Suprapubic skin (tissue), 4 donors: ENCODE measurements around the gene CD84. TPM values are rescaled to one million over a fixed set of nuclear protein-coding genes. Genes with fewer than 3 reads are reported as not detected.

Experiments used
- DNase-seq, 2 donors: peaks; one replicate each; pipeline ENCODE4 v3.0.0-alpha.2; 2019; ENCODE audit warnings: low spot score in 2 of 2
- H3K27ac ChIP-seq: fragments of 200-600 bp; sonication (generic); one replicate; pipeline ENCODE4 v1.5.1; 2019
- H3K27me3 ChIP-seq: fragments of 200-600 bp; sonication (generic); one replicate; pipeline ENCODE4 v1.5.1; 2019
- H3K36me3 ChIP-seq: fragments of 200-600 bp; sonication (generic); one replicate; pipeline ENCODE4 v1.5.1; 2019
- H3K4me1 ChIP-seq: fragments of 200-600 bp; sonication (generic); one replicate; pipeline ENCODE4 v1.5.1; 2019
- H3K4me3 ChIP-seq: fragments of 200-600 bp; sonication (generic); one replicate; pipeline ENCODE4 v1.5.1; 2019; ENCODE audit warnings: mild to moderate bottlenecking
- H3K9me3 ChIP-seq: fragments of 200-600 bp; sonication (generic); one replicate; pipeline ENCODE4 v1.5.1; 2019
- CTCF ChIP-seq, 2 donors: fragments of 200-600 bp in 1 of 2; fragments of 450-650 bp in 1 of 2; sonication (generic) in 1 of 2; IDR thresholded peaks; one replicate each; pipeline ENCODE4 v1.5.1; 2016 to 2019; ENCODE audit warnings: antibody characterized with exemption in 2 of 2, mild to moderate bottlenecking in 1 of 2, moderate library complexity in 1 of 2
- EP300 ChIP-seq: sonication (generic); formaldehyde crosslinking; IDR thresholded peaks from one replicate; pipeline ENCODE4 v1.6.1; 2017; ENCODE audit warnings: antibody characterized with exemption
- POLR2A ChIP-seq, 2 donors: fragments of 450-650 bp; IDR thresholded peaks; one replicate each; pipeline ENCODE4 v1.6.1; 2017; ENCODE audit warnings: antibody characterized with exemption in 2 of 2, mild to moderate bottlenecking in 2 of 2, moderate library complexity in 2 of 2
- POLR2AphosphoS5 ChIP-seq, 3 donors: sonication (generic); formaldehyde crosslinking; IDR thresholded peaks; one replicate each; pipeline ENCODE4 v1.6.1; 2017; ENCODE audit warnings: antibody characterized with exemption in 3 of 3
- WGBS: methylation state at CpG from one replicate; pipeline ENCODE4 v1.1.5; 2018; 5-methylcytosine and 5-hydroxymethylcytosine counted together
- total RNA-seq, 4 donors: library from RNA; depleted of rRNA; stranded (reverse); fragments of >200 nt; gene quantifications; one replicate each; pipeline ENCODE4 v1.1.0, GENCODE V29; 2016

The CD84 gene
- total RNA-seq, 4 donors from 2014 or later = 1.2 to 9.0 (median 2.3) TPM

DNA sequence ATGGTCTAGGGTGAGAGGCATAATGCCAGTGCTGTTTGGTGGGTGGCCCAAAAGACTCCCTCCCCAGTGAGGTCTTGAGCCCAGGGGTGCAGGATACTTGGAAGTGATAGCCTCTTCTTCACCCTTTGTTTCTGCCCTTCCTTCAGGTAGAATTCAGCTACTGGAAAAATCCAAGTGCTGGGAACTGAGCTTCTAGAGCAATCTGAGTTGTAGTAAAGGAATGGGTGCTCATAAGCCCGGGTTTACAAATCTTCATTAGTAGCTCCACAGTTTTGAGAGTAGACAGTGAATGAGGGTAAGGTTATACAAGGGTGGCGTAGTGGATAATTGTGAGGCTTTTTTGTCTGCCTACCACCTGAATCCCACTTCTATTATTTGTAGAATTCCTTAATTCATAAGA lies 29.2 kb upstream of the CD84 start:
- no peaks in the 10 kb centered on the region for H3K4me1 ChIP-seq

DNA sequence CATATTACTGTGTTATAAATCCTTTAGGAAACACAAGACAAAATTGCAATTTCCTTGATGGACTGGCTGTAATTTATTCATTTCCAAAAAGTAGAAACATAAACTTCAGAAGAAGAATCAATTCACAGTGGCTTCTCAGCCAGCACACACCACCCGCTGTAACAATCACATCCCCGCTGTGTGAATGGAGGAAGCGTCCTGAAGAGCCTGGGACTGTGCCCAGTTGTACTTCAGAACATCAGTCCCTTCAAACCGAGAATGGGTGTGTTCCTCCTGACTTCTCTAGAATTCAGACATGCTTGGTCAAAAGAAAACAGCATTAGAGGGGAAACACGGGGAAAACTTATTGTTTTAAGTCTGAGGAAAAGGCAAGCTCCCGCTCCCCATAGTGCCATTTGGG lies 28.8 kb upstream of the CD84 start:
- H3K9me3 ChIP-seq = no peaks in the 10 kb centered on the region
- TF ChIP-seq EP300 (no peak), POLR2AphosphoS5 (IDR thresholded peaks at IDR 0.05) (no peak), POLR2A (IDR thresholded peaks at IDR 0.05) (no peak), CTCF (IDR thresholded peaks at IDR 0.05) (no peak)
- no peak for DNase-seq
- H3K36me3 ChIP-seq = no peaks in the 10 kb centered on the region
- no peak overlapping the region for H3K27ac ChIP-seq
- WGBS = 71% methylated on average over 6 of the region's 6 CpGs
- H3K4me1 ChIP-seq = no peaks in the 10 kb centered on the region
- H3K27me3 ChIP-seq = peaks cover 6% of the 10 kb centered on the region
- H3K4me3 ChIP-seq = no peak overlapping the region

More for the DNA sequence above, 29.2 kb upstream of the CD84 start:
- Histone ChIP-seq H3K27ac (no peak overlapping the region), H3K9me3 (no peaks in the 10 kb centered on the region), H3K36me3 (no peaks in the 10 kb centered on the region), H3K27me3 (peaks cover 6% of the 10 kb centered on the region), H3K4me3 (no peak overlapping the region)
- no peak for TF ChIP-seq CTCF (IDR thresholded peaks at IDR 0.05)
- TF ChIP-seq EP300 = no peak
- no peak for TF ChIP-seq POLR2AphosphoS5 (IDR thresholded peaks at IDR 0.05)
- TF ChIP-seq POLR2A (IDR thresholded peaks at IDR 0.05) = no peak
- no peak for DNase-seq
- 45% methylated on average over 2 of the region's 2 CpGs for WGBS

DNA sequence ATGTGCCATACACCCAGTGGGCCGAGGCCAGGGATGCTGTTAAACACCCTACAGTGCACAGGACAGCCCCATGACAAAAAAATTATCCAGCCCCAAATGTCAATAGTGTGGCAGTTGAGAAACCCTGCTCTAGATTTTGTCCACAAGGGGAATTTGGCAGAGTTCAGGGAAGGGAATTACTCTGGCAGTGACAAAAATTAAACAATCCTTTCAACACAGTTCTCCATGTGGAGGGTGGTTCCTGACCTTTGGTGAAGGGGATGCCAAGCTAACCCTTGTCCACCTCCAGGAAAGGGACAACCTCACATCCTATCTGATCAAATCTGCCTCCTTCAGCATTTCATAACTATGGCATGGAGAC lies 28.4 kb upstream of the CD84 start:
- 77% methylated on average over 1 of the region's 1 CpG for WGBS
- TF ChIP-seq EP300 (no peak), POLR2AphosphoS5 (IDR thresholded peaks at IDR 0.05) (no peak)
- Histone ChIP-seq H3K4me3 (no peak overlapping the region), H3K4me1 (no peaks in the 10 kb centered on the region), H3K27me3 (peaks cover 4% of the 10 kb centered on the region), H3K27ac (no peak overlapping the region), H3K36me3 (no peaks in the 10 kb centered on the region), H3K9me3 (no peaks in the 10 kb centered on the region)
- no peak for DNase-seq

DNA sequence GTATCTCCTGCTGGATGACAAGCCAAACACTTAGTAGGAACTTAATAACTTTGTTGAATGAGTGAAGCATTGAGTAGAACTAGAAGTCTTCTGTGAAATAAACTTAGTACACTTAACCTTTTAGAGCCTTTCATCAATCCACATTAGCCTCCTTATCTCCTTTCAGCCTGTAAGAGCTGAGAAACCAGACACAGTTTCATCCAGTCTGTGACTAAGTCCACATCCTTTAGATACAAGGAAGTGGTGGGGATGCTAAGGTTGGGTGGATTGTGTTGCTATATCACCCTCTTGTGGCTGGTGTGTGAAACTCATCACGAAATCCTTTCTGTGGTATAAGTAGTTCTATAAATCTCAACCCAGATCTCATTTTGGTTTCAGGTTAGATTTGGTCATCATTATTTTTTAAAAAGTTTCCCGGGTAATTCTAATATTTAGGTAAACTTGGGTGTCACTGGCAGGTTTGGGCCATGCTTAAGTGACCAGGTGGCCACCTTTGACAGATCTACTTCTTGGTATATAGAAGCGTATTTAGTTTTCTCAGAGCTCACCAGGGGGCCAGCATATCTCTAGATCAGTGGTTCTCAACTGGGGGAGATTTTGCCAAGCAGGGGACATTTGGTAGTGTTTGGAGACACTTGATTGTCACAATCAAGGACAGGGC lies 27.8 kb upstream of the CD84 start:
- no peak for DNase-seq
- Histone ChIP-seq H3K27ac (no peak overlapping the region), H3K36me3 (no peaks in the 10 kb centered on the region), H3K9me3 (no peaks in the 10 kb centered on the region), H3K27me3 (no peaks in the 10 kb centered on the region), H3K4me1 (no peaks in the 10 kb centered on the region), H3K4me3 (no peak overlapping the region)
- TF ChIP-seq POLR2A (IDR thresholded peaks at IDR 0.05) = no peak
- TF ChIP-seq CTCF (IDR thresholded peaks at IDR 0.05) = peak; percentile 32 to 62
- 35% methylated on average over 3 of the region's 3 CpGs for WGBS

GRCh38 chr1:160606611-160607010 lies 27.3 kb upstream of the CD84 start:
- Histone ChIP-seq H3K9me3 (no peaks in the 10 kb centered on the region), H3K27ac (no peak overlapping the region), H3K4me3 (no peak overlapping the region), H3K4me1 (no peaks in the 10 kb centered on the region), H3K27me3 (no peaks in the 10 kb centered on the region), H3K36me3 (no peaks in the 10 kb centered on the region)
- no peak for TF ChIP-seq CTCF (IDR thresholded peaks at IDR 0.05)
- no peak for TF ChIP-seq POLR2AphosphoS5 (IDR thresholded peaks at IDR 0.05)
- no peak for TF ChIP-seq POLR2A (IDR thresholded peaks at IDR 0.05)
- no peak for TF ChIP-seq EP300
- no peak for DNase-seq
- 76% methylated on average over 1 of the region's 1 CpG for WGBS
